Peyer's patch (tissue), 4 donors: ENCODE measurements around the gene SIAH1.

ENCODE experiments used
- CTCF ChIP-seq, 6 experiments: fragments of 450-650 bp in 4 of 6; fragments of 200-600 bp in 2 of 6; sonication (generic) in 1 of 6; IDR thresholded peaks; one replicate each; pipeline ENCODE4 v1.5.1; 2017 to 2019; ENCODE audit warnings: antibody characterized with exemption in 6 of 6, mild to moderate bottlenecking in 3 of 6, moderate library complexity in 1 of 6
- POLR2A ChIP-seq, 2 donors: fragments of 450-650 bp; IDR thresholded peaks; one replicate each; pipeline ENCODE4 v1.5.1; 2017; ENCODE audit warnings: antibody characterized with exemption in 2 of 2, mild to moderate bottlenecking in 2 of 2, moderate library complexity in 2 of 2

GRCh38 chr16:48433116-48433849 lies 48.1 kb upstream of the SIAH1 start:
- TF ChIP-seq CTCF (IDR thresholded peaks at IDR 0.05) (no peak), POLR2A (IDR thresholded peaks at IDR 0.05) (no peak)
